HG03175 (cell line): ENCODE results near the gene IMMT.

ENCODE experiments used
- ATAC-seq: cut with Tn5 transposase; IDR thresholded peaks from one replicate; pipeline ENCODE4 v1.9.1; 2021; ENCODE audit warnings: mild to moderate bottlenecking, moderate library complexity; ENCODE audit not compliant: unreplicated experiment

Gene IMMT

DNA sequence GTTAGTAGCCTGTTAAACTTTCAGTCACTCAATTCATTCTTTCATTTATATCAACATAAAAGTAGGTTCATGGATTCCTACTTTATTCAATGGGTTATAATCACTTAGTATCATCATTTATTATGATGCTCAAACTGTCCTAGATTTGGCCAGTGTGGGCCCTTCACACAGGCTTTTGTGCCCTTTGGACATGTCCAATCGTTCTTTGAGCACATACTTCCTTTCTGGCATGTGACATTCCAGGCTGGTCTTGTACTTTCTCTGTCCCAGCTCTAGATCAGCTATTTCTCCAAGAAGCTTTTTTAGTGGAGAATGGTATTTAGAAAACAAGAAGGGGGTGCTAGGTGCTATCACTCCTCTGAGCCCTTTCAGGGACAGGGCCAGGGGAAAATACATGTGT, 101.0 kb downstream of the IMMT start:
- ATAC-seq, result no peak
